Keratinocyte (primary cell): ENCODE measurements around the gene ELL. TPM values are rescaled to one million over a fixed set of nuclear protein-coding genes. Genes with fewer than 3 reads are reported as not detected.

Experiments used
- DNase-seq: peaks from one replicate; pipeline ENCODE4 v3.0.0-alpha.2; 2011; ENCODE audit warnings: low read depth, missing footprints, low spot score
- FAIRE-seq: peaks from 2 replicates; lab custom pipeline; 2011; peaks lifted over from hg19 to GRCh38; lab: Jason Lieb, UNC
- H2AFZ ChIP-seq: 2 replicates; pipeline ENCODE4 v1.6.0; 2012; ENCODE audit warnings: low read length, control low read depth, inconsistent platforms; ENCODE audit not compliant: control insufficient read depth
- H3K27ac ChIP-seq: 2 replicates; pipeline ENCODE4 v1.5.1; 2011; ENCODE audit warnings: low read length; ENCODE audit not compliant: control insufficient read depth, insufficient read depth
- H3K27me3 ChIP-seq: 3 replicates; pipeline ENCODE4 v1.6.0; 2011; ENCODE audit warnings: low read length; ENCODE audit not compliant: control insufficient read depth, insufficient read depth; ENCODE audit errors: extremely low read depth
- H3K36me3 ChIP-seq, 2 experiments: 2 replicates in 1 of 2; 3 replicates in 1 of 2; pipeline ENCODE4 v1.5.1; 2011; ENCODE audit warnings: low read length in 2 of 2, mild to moderate bottlenecking in 1 of 2; ENCODE audit not compliant: control insufficient read depth in 2 of 2, insufficient read depth in 2 of 2; ENCODE audit errors: extremely low read depth in 1 of 2
- H3K4me1 ChIP-seq: 3 replicates; pipeline ENCODE4 v1.5.1; 2011; ENCODE audit warnings: low read length; ENCODE audit not compliant: control insufficient read depth, insufficient read depth; ENCODE audit errors: extremely low read depth
- H3K4me2 ChIP-seq: 3 replicates; pipeline ENCODE4 v1.6.0; 2011; ENCODE audit warnings: low read depth, low read length; ENCODE audit not compliant: control insufficient read depth, insufficient read depth; ENCODE audit errors: extremely low read depth
- H3K4me3 ChIP-seq, 3 experiments: fragments of 200-600 bp in 1 of 3; sonication (generic) in 1 of 3; 2 replicates in 2 of 3; 3 replicates in 1 of 3; pipeline ENCODE4 v1.5.1; 2011 to 2016; ENCODE audit warnings: low read length in 3 of 3, mild to moderate bottlenecking in 3 of 3, control low read depth in 2 of 3, inconsistent platforms in 1 of 3, low read depth in 1 of 3, mixed read lengths in 1 of 3, mixed run types in 1 of 3, moderate library complexity in 1 of 3; ENCODE audit not compliant: control insufficient read depth in 2 of 3, insufficient read depth in 2 of 3; ENCODE audit errors: extremely low read depth in 1 of 3
- H3K79me2 ChIP-seq: 2 replicates; pipeline ENCODE4 v1.6.0; 2012; ENCODE audit warnings: low read length; ENCODE audit not compliant: control insufficient read depth, insufficient read depth
- H3K9ac ChIP-seq: 3 replicates; pipeline ENCODE4 v1.6.0; 2011; ENCODE audit warnings: low read length; ENCODE audit not compliant: control insufficient read depth, insufficient read depth; ENCODE audit errors: extremely low read depth
- H3K9me1 ChIP-seq: 3 replicates; pipeline ENCODE4 v1.6.0; 2011; ENCODE audit warnings: low read length; ENCODE audit not compliant: control insufficient read depth, insufficient read depth; ENCODE audit errors: extremely low read depth
- H3K9me3 ChIP-seq: 2 replicates; pipeline ENCODE4 v1.5.1; 2012; ENCODE audit warnings: low read depth, low read length; ENCODE audit not compliant: control insufficient read depth
- H4K20me1 ChIP-seq: 3 replicates; pipeline ENCODE4 v1.6.0; 2011; ENCODE audit warnings: low read length; ENCODE audit not compliant: control insufficient read depth, insufficient read depth; ENCODE audit errors: extremely low read depth
- CTCF ChIP-seq, 3 experiments: IDR thresholded peaks in 1 of 3; conservative IDR thresholded peaks in 1 of 3; optimal IDR thresholded peaks in 1 of 3; 2 replicates in 2 of 3; 3 replicates in 1 of 3; pipeline versions ENCODE3 to v1.5.1; 2011; ENCODE audit warnings: low read length in 3 of 3, mild to moderate bottlenecking in 3 of 3, moderate library complexity in 2 of 3, control low read depth in 1 of 3, inconsistent platforms in 1 of 3; ENCODE audit not compliant: insufficient read depth in 2 of 3; ENCODE audit errors: extremely low read depth in 1 of 3
- EZH2 ChIP-seq: IDR thresholded peaks from one replicate; pipeline ENCODE4 v1.6.1; 2012; ENCODE audit warnings: inconsistent platforms, mild to moderate bottlenecking, low read length, moderate library complexity
- dilution Hi-C: fragments of 300-500 bp; cut with MboI; formaldehyde crosslinking; loops from one replicate; pipeline ENCODE4 v1.7.0; 2020; ENCODE audit warnings: low sequenced_read_pairs; ENCODE audit not compliant: extremely low pct_ligation_motif_present
- polyA plus RNA-seq, 5 experiments: library from polyadenylated mRNA; depleted of rRNA in 3 of 5; stranded (reverse) in 3 of 5; stranded (forward) in 1 of 5; unstranded in 1 of 5; fragments of >200 nt; gene quantifications; 1 replicate in 1 of 5; 2 replicates in 3 of 5; 3 replicates in 1 of 5; pipeline versions ENCODE4 v1.2.1 to v1.2.3, GENCODE V29; 2011 to 2012; ENCODE audit warnings: missing spikeins in 2 of 5, low read depth in 1 of 5, low replicate concordance in 1 of 5

The ELL gene
- polyA plus RNA-seq, 1 donor (not counting 4 experiments of a cell fraction or from before 2014, with no cell fraction given) = 4.4 TPM

- dilution Hi-C loops = no loop called here
- Histone ChIP-seq H3K36me3 (peaks cover 47 to 59% of the 10 kb centered on the region in 2 experiments), H4K20me1 (no peaks in the 10 kb centered on the region), H3K27me3 (no peaks in the 10 kb centered on the region), H3K4me2 (no peak overlapping the region), H3K79me2 (peaks cover 11% of the 10 kb centered on the region), H3K9me1 (peaks cover 3% of the 10 kb centered on the region), H3K9me3 (no peaks in the 10 kb centered on the region), H3K4me1 (peaks cover 7% of the 10 kb centered on the region), H3K9ac (no peak overlapping the region), H2AFZ (no peak overlapping the region), H3K4me3 (no peak overlapping the region), H3K27ac (no peak overlapping the region)
- TF ChIP-seq CTCF (optimal IDR thresholded peaks at IDR 0.05 in 1 of 3, IDR thresholded peaks at IDR 0.05 in 1 of 3, conservative IDR thresholded peaks at IDR 0.05 in 1 of 3; ENCODE audit: extremely low read depth in 1 of 3, insufficient read depth in 2 of 3, low read length in 3 of 3) (no peak), EZH2 (no peak)
- DNase-seq (no peak), FAIRE-seq (no peak)
These were observed 75.6 kb downstream of the ELL start for GRCh38 chr19:18446145-18446810.

DNA sequence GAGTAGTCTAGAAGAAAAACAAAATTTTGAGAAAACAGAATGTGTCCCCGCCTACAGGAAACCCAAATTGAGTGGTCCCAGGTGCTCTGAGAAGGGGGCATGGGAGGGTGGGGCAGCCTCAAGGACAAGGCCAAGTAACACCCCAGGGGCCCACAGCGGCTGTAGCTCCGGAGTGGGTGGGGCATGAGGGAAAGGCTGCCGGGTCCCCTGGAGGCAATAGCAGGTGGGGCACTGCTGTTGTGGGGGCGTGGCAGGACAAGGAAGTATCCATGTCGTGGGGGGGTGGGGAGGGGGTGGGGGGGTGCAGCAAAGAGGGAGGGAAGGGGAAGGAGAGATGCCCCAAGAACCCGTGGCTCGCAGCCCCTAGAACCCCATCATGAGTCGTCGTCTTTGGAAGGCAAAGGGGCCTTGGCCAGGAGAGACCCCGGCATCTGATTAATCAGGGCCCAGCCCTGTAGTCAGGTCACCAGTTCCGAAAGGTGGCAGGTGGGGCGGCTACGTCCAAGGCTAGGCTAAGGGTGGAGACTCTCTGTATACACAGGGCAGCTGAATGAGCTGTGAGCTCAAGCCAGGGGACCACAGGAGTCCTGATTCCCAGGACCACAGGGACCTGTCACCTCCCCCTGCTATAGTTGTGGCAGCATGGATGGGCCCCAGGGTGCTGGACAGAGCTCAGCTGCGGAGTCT, 76.5 kb downstream of the ELL start:
- H3K9ac ChIP-seq = no peak overlapping the region
- H3K27me3 ChIP-seq = no peaks in the 10 kb centered on the region
- peaks cover 10% of the 10 kb centered on the region for H3K4me1 ChIP-seq
- TF ChIP-seq EZH2 (no peak), CTCF (optimal IDR thresholded peaks at IDR 0.05 in 1 of 3, IDR thresholded peaks at IDR 0.05 in 1 of 3, conservative IDR thresholded peaks at IDR 0.05 in 1 of 3; ENCODE audit: extremely low read depth in 1 of 3, insufficient read depth in 2 of 3, low read length in 3 of 3) (no peak)
- no peak overlapping the region for H3K4me3 ChIP-seq
- peaks cover 42 to 57% of the 10 kb centered on the region in 2 experiments for H3K36me3 ChIP-seq
- FAIRE-seq = no peak
- H4K20me1 ChIP-seq = no peaks in the 10 kb centered on the region
- H2AFZ ChIP-seq = no peak overlapping the region
- dilution Hi-C loops = no loop called here
- no peak for DNase-seq
- H3K4me2 ChIP-seq = no peak overlapping the region
- peaks cover 11% of the 10 kb centered on the region for H3K79me2 ChIP-seq
- H3K9me3 ChIP-seq = no peaks in the 10 kb centered on the region
- no peak overlapping the region for H3K27ac ChIP-seq
- peaks cover 7% of the 10 kb centered on the region for H3K9me1 ChIP-seq
